Measurements from ENCODE around the gene KRTAP24-1.

Gene KRTAP24-1

DNA sequence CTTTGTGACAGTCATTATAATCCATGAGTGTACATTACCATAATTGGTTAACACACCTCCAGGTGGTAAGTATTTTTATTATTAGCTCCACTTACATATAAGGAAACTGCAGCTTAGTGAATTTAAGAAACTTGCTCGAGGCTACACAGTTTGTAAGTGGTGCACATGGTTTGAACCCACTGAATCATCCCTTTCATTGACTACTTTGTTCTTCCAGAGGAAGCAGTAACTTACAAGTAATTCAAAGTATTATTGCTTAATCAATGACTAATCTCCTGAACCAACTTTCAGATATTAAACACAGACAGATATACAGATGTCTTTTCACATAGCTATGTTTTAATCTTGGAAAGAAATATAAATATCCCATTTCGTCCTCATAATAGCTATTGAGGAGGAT, 48.1 kb downstream of the KRTAP24-1 start:
- no peak for DNase-seq (ENCODE audit: low read depth, low spot score)

DNA sequence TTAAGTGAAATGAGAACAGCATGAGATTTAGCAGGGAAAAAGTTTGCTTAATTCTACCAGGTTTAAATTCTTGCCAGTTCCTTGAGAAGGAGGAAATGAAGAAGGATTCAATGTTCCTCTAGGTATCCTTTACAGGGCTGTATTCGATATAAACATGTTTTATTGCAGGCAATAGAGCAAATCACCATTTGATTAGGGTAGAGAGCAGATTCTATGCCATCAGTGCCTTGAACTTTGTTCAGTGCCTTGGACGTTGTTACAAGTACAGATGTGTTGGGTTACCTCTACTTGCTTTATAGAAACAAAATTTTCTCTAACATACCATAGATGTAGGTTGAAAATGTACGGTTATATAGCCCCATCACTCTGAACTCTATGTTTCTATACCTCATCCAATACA, 48.7 kb downstream of the KRTAP24-1 start:
- no peak for DNase-seq (ENCODE audit: low read depth, low spot score)

DNA sequence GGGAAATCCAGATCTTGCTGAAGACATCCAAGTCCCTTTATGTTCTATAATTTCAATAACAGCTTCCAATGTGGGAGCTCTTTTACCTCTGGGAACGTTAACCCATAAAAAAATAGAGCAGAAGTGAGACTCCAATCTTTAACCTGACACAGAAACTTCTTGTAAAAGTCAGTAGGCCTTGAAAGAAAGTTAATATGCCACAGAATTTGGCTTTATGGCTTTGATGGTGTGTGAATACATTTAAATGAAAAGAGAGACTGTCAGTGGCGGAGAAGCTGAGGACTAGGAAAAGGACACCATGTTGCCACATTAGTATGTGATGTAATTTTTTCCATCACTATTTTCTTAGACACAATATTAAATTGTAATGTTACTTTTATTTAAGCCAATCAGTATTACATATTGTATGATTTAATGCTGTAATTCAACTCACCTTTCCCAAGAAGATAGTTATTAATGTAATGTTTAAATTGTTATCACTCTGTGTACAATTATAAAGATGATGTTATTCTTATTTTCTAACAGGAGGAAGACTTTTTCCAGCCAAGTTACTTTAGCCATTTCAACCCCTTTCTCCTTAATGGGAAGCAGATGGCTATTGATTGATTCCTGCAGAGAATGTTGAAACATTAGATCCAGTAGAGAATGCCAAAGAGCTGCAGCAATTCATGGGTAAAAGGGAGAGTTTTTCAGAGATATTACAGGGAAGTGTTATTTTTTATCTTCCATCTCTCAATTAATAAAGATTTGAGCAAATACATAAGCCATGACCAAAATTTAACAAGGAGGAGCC, 49.3 kb downstream of the KRTAP24-1 start:
- no peak for DNase-seq (ENCODE audit: low read depth, low spot score)

DNA sequence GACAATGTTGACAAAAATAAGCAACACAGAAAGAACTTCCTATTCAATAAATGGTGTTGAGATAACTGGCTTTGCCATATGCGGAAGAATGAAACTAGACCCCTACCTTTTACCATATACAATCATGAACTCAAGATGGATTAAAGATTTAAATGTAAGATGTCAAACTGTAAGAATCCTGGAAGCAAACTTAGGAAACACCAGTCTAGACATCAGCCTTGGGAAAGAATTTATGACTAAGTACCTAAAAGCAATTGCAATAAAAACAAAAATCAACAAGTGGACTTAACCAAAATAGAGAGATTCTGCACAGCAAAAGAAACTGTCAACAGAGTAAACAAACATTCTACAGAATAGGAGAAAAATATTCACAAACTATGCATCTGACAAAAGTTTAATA, 50.7 kb downstream of the KRTAP24-1 start:
- DNase-seq (ENCODE audit: low read depth, low spot score), result no peak

Measured in smooth muscle cell of the brain vasculature (primary cell).